Activated naive CD4-positive, alpha-beta T cell treated with Interleukin-2 at 50 U/mL for 16 hours (primary cell): ENCODE data around the gene GNG12.

ENCODE experiments used
- DNase-seq: peaks from one replicate; pipeline ENCODE4 v3.0.0-alpha.2; 2020

GNG12 gene

DNA sequence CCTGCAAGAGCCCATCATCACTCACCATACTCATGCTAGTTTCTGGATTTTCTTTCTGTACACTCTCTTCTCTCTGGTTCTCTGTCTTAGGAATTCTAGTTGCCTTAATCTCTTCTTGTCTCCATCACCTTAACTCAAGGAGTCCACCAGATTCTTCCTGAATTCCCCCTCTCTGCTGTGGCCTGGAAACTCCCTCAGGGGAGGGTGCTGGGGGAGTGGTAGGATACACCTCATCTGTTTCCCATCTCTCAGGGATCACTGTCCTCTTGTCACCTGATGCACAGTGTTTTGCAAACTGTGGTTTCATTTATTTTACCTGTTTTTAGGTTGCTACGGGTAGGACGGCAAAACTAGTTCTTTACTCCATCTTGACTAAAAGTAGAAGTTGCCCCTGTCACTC is 6.6 kb upstream of the GNG12 start:
- DNase-seq: no peak

DNA sequence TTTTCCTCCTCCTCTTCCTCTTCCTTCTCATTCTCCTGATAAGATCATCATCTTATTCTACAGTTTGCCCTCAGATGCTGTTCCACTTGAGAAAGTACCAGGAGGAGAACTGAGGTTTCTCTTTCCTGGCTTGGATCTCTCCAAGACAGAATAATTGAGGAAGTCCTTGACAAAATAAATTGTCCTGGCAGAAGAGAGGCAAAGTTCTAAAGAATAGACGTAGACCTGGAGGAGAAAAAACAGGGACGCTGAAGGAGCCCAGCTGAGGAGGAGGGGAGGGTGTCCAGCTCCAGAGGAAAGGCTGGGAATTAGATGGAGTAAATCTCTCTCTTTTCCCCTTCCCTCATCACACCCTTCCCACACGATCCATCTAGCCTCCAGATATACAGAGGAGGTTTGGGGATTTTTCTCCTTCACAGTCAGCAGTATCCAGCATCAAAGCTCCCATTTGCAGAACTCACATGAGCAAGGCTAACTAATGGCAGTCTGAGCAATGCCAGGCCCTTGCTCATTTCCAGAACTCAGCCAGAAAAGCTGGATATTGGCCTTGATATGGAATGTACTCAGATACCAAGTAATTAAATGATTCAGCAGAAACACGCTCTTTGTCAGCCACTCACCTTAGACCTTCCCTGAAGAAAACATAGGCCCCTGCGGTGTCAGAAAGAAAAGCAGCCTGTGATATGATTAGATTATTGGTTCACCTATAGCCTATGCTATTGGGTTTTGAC is 5.1 kb upstream of the GNG12 start:
- no peak for DNase-seq

DNA sequence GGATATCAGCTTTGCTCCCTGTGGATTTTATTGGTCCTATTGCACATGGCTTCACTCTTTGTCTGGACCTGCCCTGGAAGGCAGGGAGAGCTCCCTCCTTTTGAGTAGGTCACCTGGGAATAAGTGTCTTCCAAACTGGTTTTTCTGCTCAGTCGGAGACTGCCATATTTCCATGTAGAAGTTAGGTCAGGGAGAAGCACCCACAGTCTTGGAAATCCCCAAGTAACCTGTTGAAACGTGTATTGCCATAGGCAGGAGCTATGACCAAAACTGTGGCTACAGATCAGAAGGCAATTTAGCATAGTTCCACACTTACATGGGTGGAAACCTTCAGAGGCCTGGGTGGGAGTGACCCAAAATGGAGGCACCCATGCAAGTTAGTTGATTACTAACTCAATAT is 3.5 kb upstream of the GNG12 start:
- DNase-seq: no peak

DNA sequence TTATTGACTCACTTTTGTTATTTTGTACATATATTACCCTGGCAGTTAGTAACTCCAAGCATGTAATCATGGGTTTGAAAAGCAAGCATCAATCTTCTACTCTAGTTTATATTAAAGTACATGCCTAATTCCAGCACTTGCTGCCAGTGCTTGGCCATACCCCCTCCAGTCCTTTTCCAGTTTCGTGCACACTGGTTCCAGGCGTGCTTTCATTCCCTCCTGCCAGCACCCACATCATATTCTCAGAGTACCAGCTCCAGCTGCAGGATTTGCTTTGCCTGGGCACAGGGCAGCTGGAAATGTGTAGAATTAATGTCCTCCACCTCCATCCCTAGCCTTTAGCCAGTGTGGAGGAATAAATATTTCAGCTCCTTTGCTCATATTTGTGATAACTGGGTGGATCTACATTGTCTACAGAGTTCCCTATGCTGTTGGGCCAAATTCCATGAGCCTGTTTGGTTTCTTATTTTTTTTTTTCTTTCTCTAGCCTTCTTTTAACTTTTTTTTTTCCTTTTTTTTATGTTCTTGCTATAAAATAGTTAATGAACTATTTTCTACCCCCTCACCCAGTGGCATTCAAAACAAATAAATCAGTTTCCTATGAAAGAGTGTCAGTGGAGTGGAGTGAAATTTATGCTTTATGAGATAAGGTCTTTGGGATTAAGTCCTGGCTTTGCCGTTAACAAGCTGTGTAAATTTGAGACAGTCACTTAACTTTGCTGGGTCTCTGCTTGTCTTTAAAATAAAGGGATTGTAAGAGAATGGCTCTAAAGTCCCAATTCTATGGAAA is 2.6 kb upstream of the GNG12 start:
- no peak for DNase-seq

DNA sequence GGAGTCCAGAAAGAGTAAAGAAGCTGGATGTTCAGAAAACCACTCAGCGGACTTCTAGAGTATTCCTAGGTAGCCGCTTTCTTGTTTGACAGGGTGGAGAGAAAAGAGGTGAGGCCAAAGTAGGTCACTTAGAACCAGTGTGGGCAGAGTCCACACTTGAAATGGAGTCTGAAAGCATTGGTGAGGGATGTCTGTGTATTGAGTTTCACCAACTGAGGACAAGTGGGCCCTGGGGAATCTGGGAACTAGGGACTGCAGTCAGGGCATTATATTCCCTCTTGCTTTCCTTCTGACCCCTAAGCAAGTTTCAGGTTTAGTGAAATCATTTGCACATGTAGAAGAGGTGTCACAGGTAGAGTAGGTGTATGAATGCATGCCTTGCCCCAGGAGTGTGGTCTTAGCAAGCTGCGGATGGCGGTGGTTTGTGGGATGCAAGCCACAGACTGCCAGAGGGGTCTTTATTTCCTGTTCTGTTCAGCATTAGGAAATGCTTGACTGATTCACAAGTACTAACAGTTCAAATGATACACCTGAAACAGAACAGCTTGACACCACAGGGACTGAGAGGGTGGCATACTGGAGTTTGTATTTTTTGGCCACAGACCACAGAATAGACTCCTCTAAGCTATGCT is 1.1 kb upstream of the GNG12 start:
- no peak for DNase-seq

DNA sequence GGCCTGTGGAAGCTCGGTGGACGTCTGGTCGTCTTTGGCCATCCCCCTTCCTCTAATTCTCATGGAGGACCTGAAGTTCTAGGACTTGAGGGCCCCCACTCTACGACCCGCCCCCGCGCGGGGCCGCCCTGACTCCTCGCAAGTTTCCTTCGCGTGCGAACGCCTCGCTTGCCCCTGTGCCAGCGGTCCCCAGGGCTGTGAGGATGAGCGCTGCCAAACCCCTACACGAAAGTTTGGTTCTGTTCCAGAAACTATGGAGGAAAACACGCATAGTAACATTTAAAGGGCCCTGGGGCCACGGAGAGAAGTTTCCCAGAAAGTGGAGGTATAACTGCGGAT is 304 bp upstream of the GNG12 start:
- DNase-seq: peak; percentile 3

DNA sequence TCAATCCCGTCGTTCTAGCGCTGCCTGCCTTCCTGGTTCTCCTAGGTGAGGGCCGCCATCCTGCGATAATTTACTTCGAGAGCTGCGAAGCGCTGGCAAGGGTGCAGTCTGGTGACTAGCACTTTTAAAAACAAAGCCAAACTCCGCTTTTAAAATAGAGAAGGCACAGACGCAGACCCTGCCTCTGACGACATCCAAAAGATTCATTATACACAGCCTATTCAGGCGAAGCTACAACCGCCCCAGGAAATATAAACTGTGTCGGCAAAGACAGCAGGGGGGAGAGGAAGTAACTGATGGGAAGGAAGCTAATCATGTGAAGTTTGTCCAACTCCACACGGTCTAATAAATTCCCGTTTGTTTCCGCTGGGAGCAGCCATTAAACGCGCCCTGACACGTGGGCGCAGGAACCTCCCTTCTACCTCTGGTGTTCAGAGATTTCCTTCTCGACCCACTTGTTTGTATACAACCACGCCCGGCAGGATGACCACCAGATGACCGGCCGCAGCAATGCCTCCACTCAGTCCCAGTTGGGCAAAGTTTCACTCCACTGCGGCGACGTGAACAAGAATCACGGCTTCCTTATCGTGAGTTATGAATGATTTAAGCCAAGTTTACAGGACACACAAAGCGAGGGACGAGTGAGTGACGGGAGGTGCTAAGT is 1.3 kb downstream of the GNG12 start:
- peak; percentile 2 for DNase-seq

DNA sequence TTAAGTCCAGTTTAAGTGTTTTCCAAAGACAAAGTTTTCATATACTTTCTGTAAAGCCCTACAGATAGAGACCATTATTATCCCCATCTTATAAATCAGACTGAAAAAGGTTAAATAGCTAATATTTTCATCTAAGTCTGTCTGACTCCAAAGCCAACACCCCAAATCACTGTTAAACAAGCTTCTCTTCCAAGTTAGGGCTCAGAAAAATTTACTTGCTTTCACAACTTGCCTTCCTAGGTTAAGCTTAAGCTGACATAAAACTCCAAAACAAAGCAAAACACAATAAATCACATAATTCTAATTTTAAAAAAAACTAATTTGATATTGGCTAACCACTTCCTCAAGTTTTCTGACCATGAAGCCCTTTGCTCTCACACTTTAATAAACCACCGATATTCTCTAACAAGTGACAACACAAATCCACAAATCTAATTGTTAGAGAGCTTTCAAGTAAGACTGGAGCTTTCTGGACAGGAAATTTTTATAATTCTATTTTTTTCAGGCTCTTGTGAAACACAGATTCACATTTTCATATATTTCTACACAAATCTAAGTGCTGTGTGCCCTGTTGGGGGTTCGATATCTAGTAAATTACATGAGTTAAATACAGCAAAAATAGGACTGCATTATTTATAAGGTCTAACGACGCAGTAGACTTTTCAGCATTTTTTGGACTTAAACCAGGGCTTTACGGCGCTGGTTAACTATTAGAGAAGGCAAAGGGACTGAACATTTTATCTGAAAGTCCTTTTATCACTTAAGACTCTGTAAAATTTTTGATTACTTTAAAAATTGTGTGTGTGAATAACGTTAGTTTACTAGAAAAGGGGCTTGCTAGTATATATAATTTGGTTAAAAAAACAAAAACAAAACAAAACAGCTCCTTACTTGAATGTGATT is 2.1 kb downstream of the GNG12 start:
- no peak for DNase-seq

DNA sequence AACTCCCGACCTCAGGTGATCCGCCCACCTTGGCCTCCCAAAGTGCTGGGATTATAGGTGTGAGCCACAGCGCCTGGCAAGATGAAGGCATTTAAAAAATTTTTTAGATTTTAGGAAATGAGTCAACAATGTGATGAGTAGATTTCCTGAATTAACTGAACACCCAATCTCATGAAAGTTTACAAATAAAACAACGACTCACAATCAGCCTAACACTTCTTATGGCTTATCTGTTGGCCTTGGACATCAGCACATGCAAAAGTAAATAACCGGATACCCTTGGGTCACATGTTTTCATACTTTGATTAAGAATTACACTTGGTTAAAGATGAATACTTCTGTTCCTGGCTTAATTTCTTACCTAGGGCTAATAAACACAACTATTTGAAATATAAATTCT is 3.0 kb downstream of the GNG12 start:
- no peak for DNase-seq

DNA sequence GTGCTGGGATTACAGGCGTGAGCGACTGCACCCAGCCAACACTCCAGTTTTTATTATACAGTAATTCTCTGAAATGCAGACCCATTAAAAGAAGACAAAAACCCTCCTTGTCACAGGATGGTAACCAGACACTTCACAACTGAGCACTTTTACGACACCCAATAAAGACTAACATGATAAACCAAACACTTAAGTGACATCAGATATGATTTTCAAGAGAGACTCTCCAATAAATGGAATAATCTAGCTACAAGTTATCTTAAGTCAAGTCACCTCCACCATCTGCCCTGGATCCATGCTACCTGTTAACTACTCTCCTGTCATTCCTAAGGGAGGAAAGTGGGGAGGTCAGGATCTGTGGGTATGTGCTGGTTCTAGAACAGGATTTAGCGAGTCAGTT is 5.6 kb downstream of the GNG12 start:
- no peak for DNase-seq

DNA sequence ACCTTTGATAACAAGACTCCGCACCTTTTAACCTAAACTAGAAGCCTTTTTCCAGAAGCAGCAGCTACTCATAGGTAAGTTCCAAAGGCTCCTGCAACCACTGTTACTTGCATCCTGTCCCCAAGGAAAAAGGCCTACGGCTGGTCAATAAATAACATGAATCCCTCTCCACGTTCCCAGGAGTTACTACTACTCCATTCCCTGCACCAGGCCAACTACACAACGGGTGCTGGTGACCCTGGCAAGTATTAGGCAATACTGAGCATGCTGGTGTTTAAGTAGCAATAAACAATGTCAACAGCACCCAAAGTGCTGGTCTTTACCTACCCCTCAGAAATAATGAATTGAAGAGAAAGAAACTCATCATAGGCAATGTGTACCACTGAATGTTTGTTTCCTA is 7.7 kb downstream of the GNG12 start:
- DNase-seq: no peak

DNA sequence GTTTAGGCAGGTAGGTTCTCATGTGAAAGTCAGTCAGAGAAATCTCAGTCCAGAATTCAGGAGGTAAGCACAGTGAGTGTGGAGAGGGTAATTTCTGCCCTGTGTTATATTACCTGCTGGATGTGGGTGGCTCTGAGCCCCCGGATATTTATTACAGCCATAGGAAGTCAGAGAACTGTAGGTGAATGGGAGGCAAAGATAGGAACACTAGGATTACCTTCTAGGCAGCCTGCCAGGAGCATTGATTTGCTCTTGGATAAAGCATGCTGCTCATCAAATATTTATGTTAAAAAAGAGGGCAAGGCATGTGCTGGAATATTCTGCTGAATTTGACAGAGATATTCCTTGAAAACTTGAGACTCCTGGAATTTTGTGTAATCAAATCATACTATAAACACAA is 8.5 kb downstream of the GNG12 start:
- no peak for DNase-seq

DNA sequence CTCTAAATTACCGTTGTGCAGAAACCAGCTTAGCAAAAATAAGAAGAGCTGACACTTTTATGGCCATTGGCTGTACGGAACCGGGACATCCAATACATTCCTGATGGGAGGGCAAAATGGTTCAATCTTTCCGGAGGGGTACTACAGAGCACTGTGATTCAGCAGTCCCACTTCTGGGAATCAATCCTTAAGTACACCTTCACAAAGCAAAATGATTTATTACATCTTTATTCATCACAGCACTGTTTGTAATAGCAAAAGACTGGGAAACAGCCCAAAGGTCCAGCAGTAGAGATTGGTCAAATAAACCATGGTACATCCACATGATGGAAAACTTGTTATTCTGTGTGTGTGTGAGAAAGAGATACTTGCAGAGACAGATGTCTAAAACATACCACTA is 9.7 kb downstream of the GNG12 start:
- no peak for DNase-seq

DNA sequence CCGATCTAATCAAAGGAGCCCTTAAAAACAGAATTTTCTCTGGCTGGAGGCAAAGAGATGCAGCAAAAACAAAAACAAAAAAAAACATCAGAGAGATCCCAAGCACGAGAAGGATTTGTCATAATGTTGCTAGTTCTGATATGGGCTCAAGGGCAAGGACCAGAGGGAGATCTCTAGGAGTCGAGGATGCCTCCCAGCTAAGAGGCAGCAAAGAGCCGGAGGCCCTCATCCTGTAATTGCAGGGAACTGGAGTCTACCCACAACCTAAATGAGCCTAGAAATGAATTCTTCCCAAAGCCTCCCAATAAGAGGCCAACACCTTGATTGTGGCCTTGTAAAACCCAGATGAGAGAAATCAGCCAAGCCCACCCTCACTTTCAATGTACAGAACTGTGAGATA is 12.0 kb downstream of the GNG12 start:
- DNase-seq: no peak

DNA sequence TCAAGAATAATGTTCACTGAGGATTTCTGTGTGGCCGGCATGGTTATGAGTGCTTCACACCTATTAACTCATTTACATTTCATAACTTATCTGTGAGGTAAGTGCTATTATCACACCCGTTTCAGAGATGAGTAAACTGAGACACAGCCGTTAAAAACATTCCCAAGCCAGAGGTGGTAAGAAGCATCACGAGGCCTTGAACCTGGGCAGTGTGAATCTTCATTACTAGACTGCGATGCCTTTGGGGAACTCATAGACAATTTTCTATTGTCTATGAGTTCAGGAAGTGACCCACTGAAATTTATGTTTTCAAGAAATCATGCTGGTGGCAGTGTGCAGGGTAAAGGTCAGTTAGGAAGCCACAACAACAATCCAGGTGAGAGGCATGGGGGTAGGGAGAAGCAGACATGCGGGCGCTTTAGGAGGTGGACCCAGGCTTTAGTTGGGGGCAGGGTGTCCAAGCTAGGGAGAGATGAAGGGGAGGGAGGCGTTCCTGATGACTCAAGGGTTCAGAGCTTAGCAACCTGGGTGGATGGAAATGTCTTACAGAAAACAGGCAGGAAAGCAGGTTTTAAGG is 14.5 kb downstream of the GNG12 start:
- no peak for DNase-seq

DNA sequence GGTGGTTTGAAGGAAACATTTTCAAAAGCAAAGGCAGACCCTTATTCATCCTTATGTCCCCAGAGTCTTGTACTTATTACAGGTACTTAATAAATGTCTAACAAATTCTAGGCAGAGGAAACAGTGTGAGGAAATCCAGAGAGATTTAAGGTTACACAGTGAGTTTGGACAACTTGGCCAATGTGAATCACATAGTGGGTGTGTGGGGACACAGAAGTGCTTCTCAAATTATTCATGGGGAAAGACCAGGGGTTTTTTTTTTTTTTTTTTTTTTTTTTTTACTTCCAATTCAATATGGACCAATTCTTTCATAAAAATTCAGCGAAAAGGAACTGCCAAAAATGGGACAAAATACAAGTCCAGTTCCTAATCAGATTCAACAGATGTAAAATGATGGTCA is 15.1 kb downstream of the GNG12 start:
- no peak for DNase-seq

DNA sequence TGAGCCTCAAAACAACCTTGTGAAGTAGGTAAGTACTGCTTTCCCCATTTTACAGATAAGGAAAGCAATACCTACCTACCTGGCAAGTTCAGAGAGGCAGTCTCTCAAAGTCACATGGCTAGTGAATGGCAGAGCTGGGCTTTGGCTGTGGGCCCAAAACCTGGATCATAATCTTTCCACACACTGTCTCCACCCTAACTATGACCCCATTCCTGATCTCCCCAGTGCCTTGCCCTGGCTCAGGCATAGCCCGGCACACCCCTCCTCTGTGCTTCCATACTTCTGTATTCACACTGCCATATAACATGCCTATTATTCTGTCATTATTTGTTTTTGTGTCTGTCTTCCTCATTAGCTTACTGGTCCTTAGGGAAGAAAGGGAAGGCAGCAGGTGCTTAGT is 15.9 kb downstream of the GNG12 start:
- no peak for DNase-seq

DNA sequence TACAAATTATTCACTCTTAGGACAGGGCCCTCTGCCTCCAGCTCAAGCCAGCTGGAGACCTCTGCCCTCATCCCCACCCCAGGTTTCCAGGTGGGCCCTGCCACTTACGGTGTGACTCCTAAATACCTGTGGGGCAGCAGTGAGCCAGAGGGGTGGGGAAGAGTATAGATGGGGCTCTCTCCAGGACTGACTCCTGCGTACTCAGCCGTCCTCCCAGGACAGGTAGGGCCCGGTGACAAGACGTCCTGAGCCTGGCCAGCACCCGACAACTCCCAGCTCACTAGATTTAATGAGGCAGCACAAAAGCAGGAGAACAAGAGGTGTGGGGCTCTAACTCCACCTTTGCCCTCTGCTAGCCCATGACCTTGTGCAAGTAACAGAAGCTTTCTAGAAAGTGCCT is 16.8 kb downstream of the GNG12 start:
- no peak for DNase-seq

DNA sequence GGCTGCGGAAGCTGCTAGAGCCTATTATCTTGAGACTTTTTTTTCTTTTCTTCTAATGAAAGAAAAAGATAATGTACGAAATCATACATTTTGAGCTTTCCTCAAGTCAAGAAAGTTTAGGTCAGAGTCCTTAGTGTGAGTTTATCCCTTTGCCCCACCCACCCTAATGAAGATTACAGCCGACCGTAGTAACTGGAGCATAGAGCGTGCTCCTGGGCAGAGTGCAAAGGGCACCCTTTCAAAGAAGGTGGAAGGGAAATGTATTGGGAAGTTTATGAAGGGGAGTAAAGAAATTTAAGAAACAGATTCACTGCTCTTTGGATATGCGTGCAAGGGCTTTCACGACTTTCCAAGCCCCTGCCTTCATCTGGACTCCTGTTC is 17.2 kb downstream of the GNG12 start:
- no peak for DNase-seq

DNA sequence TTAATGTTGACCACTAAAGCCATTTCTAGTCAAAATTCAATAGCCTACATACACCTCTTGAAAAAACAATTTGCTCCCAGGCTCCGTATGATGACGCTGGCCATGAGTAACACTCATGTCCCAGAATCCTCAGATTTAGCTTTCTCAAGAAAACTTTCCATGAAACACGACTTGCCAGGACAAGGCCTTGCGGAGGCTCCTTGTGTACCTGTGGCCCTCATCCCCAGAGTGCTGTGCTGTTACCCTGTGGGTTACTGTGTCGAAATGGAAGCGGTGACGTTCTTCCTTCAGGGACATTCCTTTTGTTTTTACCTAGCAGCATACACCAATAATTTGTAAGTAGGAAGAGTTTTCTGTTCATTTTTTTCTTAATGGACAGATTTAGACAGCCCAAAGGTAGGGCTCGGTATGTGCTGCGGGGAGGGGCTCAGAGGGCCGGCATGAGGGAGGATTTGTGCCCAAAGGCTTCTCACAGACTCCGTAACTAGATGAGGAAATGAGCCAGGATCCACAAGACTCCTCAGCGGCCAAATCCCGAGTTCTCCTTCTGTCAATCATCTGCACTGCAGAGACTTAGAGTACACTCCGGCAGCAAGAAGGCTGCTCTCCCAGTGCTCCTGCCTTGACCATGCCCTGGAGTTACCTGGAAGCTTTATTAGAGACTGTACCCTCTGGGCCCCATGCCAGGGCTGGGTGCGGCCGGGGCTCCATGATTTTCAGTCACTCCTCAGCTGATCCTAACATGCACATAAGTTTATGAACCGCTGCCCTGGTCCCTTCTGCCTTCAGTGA is 17.8 kb downstream of the GNG12 start:
- DNase-seq: no peak

DNA sequence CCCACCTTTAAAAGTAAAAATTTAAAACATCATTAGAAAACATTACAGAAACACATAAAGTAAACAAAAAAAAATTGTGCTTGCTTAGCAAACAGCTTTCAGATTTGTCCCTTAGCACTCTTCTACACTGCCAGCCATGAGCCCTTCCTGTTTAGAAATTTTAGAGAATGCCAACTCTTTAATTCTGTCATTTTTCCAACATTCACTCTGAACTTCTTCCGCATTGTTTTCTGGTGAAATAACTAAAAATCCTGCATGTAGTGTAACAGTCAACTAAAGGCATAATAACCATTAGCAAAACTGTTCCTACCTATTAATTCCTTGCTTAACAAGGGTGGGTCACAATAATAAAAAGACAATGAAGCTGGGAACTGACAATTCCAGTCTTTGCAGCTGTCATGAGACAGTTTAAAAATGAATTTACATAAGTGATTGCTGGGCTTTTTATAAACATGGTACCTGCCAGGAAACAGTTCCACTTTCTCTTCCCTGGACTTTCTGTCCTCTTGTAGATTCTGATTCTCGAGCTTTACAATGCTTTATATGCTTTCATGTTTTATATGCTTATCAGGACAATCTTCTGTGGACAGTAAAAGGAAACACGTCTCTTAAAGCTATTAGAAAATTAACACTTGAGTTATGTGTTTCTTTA is 19.0 kb downstream of the GNG12 start:
- DNase-seq: no peak
